Transverse colon (tissue), 4 donors: ENCODE results near the gene PPP1R3A. TPM values are rescaled to one million over a fixed set of nuclear protein-coding genes. Genes with fewer than 3 reads are reported as not detected.

Experiments
- DNase-seq: peaks from one replicate; pipeline ENCODE4 v3.0.0-alpha.2; 2019
- H3K27ac ChIP-seq, 4 donors: fragments of 200-600 bp; sonication (generic); 2 replicates each; pipeline ENCODE4 v1.5.1; 2016 to 2018; ENCODE audit warnings: inconsistent platforms in 4 of 4
- H3K27me3 ChIP-seq: fragments of 200-600 bp; sonication (generic); 2 replicates; pipeline ENCODE4 v1.5.1; 2017; ENCODE audit warnings: inconsistent platforms
- H3K36me3 ChIP-seq, 4 donors: fragments of 200-600 bp; sonication (generic); 2 replicates each; pipeline ENCODE4 v1.5.1; 2017 to 2019; ENCODE audit warnings: inconsistent platforms in 4 of 4
- H3K4me1 ChIP-seq, 4 donors: fragments of 200-600 bp; sonication (generic); 2 replicates each; pipeline ENCODE4 v1.5.1; 2017 to 2020; ENCODE audit warnings: inconsistent platforms in 4 of 4
- H3K4me3 ChIP-seq, 4 donors: fragments of 200-600 bp; sonication (generic); 1 replicate in 1 of 4; 2 replicates in 3 of 4; pipeline versions ENCODE4 v1.5.1 to v1.6.1; 2017 to 2019; ENCODE audit warnings: inconsistent platforms in 4 of 4
- H3K9me3 ChIP-seq, 2 donors: fragments of 200-600 bp; sonication (generic); 2 replicates each; pipeline ENCODE4 v1.5.1; 2017 to 2019; ENCODE audit warnings: inconsistent platforms in 2 of 2
- EP300 ChIP-seq: sonication (generic); formaldehyde crosslinking; IDR thresholded peaks from one replicate; pipeline ENCODE4 v1.6.1; 2017; ENCODE audit warnings: antibody characterized with exemption, low read depth
- POLR2A ChIP-seq: fragments of 450-650 bp; IDR thresholded peaks from one replicate; pipeline ENCODE4 v1.6.1; 2016; ENCODE audit warnings: antibody characterized with exemption, mild to moderate bottlenecking, moderate library complexity
- POLR2AphosphoS5 ChIP-seq, 3 donors: sonication (generic); formaldehyde crosslinking; IDR thresholded peaks; one replicate each; pipeline ENCODE4 v1.6.1; 2016; ENCODE audit warnings: antibody characterized with exemption in 3 of 3
- WGBS, 2 donors: methylation state at CpG; one replicate each; pipeline ENCODE4 v1.1.5; 2018; ENCODE audit warnings: low coverage in 1 of 2; 5-methylcytosine and 5-hydroxymethylcytosine counted together
- in situ Hi-C, 4 donors: fragments of 200-750 bp; cut with MboI; loops; one replicate each; pipeline versions ENCODE4 v1.15.0 to v1.15.1; 2017; ENCODE audit warnings: low sequenced_read_pairs in 3 of 4, low pct_ligation_motif_present in 1 of 4, low pct_unique_long_range_greater_than_20kb in 1 of 4
- intact Hi-C: fragments of 100-400 bp; cut with DNase I; formaldehyde crosslinking; loops from one replicate; pipeline ENCODE4 v1.15.1; 2023; ENCODE audit warnings: low total_unique reads
- total RNA-seq, 4 donors: library from RNA; depleted of rRNA; stranded (reverse); fragments of >200 nt; gene quantifications; one replicate each; pipeline ENCODE4 v1.1.0, GENCODE V29; 2016
- TF ChIP-seq, protein P1 (sequence below), 5 experiments: fragments of 200-600 bp in 3 of 5; fragments of 450-650 bp in 2 of 5; sonication (generic) in 3 of 5; IDR thresholded peaks; 1 replicate in 2 of 5; 2 replicates in 3 of 5; pipeline ENCODE4 v1.5.1; 2016 to 2017; ENCODE audit warnings: antibody characterized with exemption in 5 of 5, inconsistent platforms in 3 of 5, mild to moderate bottlenecking in 2 of 5, moderate library complexity in 1 of 5

PPP1R3A gene
- total RNA-seq, 4 donors from 2014 or later: not detected

DNA sequence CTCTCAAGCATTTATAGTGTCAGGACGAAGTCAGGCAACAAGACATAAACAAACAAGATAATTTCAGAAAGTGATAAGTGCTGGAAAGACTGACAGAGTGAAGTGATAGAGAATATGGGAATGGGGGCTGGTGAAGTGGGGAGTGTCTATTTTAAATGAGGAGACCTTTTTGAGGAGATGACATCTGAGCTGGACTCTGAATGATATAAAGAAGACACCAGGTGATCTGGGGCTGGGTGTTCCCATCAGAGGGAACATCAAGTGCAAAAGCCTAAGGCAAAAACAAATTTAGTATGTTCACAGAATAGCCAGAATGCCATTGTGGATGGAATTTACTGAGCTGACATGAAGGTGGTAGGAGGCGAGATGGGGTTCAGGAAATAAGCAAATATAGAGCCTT, 83.4 kb downstream of the PPP1R3A start:
- DNase-seq: no peak
- TF ChIP-seq POLR2AphosphoS5 (IDR thresholded peaks at IDR 0.05) (no peak), POLR2A (no peak), EP300 (no peak)
- TF ChIP-seq, protein P1, sequence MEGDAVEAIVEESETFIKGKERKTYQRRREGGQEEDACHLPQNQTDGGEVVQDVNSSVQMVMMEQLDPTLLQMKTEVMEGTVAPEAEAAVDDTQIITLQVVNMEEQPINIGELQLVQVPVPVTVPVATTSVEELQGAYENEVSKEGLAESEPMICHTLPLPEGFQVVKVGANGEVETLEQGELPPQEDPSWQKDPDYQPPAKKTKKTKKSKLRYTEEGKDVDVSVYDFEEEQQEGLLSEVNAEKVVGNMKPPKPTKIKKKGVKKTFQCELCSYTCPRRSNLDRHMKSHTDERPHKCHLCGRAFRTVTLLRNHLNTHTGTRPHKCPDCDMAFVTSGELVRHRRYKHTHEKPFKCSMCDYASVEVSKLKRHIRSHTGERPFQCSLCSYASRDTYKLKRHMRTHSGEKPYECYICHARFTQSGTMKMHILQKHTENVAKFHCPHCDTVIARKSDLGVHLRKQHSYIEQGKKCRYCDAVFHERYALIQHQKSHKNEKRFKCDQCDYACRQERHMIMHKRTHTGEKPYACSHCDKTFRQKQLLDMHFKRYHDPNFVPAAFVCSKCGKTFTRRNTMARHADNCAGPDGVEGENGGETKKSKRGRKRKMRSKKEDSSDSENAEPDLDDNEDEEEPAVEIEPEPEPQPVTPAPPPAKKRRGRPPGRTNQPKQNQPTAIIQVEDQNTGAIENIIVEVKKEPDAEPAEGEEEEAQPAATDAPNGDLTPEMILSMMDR (IDR thresholded peaks at IDR 0.05): no peak
- no peak overlapping the region for H3K4me3 ChIP-seq
- H3K4me1 ChIP-seq: no peaks in the 10 kb centered on the region
- intact Hi-C loops (no loop called here), in situ Hi-C loops (no loop called here)
- 70 to 75% methylated on average over 2 of the region's 2 CpGs for WGBS, 2 donors
- H3K36me3 ChIP-seq: no peaks in the 10 kb centered on the region
- no peaks in the 10 kb centered on the region for H3K9me3 ChIP-seq
- H3K27ac ChIP-seq: no peak overlapping the region
- no peaks in the 10 kb centered on the region for H3K27me3 ChIP-seq

DNA sequence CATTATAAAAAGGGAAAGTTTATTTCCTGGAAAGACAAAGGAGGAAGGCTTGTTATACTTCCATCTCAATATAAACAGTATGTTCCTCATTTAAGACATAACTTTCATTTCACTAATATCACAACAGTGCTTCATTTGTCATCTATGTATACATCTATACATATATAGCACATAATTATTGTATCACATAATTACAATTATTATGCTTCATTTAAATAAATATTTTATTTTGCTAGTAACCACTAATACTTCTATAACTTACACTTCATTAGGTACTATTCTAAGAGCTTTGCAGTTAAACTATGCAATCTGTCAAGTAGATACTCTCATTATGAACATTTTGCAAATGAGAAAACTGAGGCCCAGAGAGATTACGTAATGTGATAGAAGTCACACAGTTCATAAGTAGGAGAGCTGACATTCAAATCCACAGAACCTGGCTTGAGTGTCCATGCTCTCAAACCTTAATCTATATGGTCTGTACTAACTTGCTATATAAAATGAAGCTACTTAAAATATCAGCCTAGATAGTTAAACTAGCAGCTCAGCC, 86.5 kb downstream of the PPP1R3A start:
- 92 to 100% methylated on average over 1 of the region's 1 CpG for WGBS, 2 donors
- Histone ChIP-seq H3K27ac (no peak overlapping the region), H3K9me3 (no peaks in the 10 kb centered on the region), H3K4me1 (no peaks in the 10 kb centered on the region), H3K4me3 (no peak overlapping the region), H3K27me3 (no peaks in the 10 kb centered on the region), H3K36me3 (no peaks in the 10 kb centered on the region)
- no peak for DNase-seq
- in situ Hi-C loops (no loop called here), intact Hi-C loops (no loop called here)
- TF ChIP-seq EP300: no peak
- no peak for TF ChIP-seq POLR2AphosphoS5 (IDR thresholded peaks at IDR 0.05)
- TF ChIP-seq POLR2A: no peak
- TF ChIP-seq, protein P1 (IDR thresholded peaks at IDR 0.05): no peak

DNA sequence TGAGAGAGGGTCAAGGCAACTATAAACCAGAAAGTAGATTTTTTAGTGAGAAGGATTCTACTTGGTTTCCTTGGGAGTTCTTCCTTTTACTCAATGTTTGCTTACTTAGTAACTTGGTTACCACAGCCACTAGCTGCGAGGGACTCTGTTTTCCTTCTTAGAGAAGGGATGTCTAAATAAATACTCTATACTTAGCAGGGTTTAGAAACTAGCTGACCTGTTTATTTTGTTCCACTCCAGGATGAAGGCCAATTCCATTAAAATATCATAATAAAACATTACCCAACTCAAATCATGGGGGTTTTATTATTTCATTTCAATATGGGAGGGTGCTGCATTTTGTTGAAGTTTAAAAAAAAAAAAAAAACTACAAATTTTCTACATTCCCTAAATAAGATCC, 87.3 kb downstream of the PPP1R3A start:
- no peaks in the 10 kb centered on the region for H3K9me3 ChIP-seq
- no peaks in the 10 kb centered on the region for H3K4me1 ChIP-seq
- WGBS, 2 donors: 0 to 11% methylated on average over 1 of the region's 1 CpG
- TF ChIP-seq, protein P1 (IDR thresholded peaks at IDR 0.05): no peak
- peak in 2 of 3 donors; percentile 28 to 42 for TF ChIP-seq POLR2AphosphoS5 (IDR thresholded peaks at IDR 0.05)
- peak overlapping the region in 2 of 4 donors; percentile 9 to 58 for H3K27ac ChIP-seq
- no peak for DNase-seq
- in situ Hi-C loops (no loop called here), intact Hi-C loops (no loop called here)
- no peaks in the 10 kb centered on the region for H3K36me3 ChIP-seq
- no peaks in the 10 kb centered on the region for H3K27me3 ChIP-seq
- no peak overlapping the region for H3K4me3 ChIP-seq

DNA sequence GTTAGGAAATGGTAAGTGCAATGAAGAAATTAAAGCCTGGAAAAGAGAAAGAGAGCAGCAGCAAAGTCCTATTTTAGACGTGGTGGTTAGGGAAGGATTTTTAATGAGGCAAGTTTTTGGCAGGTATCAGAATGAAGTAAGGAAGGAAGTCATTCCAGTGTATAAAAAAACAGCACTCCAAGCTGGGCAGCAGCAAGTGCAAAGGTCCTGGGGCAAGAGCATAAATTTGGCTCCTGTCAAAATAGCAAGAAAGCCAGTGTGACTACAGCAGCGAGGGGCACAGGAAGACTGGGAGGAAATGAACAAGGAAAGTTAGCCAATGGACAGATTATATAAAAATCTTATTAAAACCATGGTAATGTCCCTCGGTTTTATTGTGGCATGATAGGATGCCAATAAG, 90.2 kb downstream of the PPP1R3A start:
- no peaks in the 10 kb centered on the region for H3K4me1 ChIP-seq
- intact Hi-C loops: no loop called here
- no peaks in the 10 kb centered on the region for H3K9me3 ChIP-seq
- no peak for DNase-seq
- H3K4me3 ChIP-seq: no peak overlapping the region
- H3K36me3 ChIP-seq: no peaks in the 10 kb centered on the region
- TF ChIP-seq POLR2AphosphoS5 (IDR thresholded peaks at IDR 0.05): no peak
- TF ChIP-seq POLR2A: no peak
- TF ChIP-seq EP300: no peak
- TF ChIP-seq, protein P1 (IDR thresholded peaks at IDR 0.05): no peak
- no peak overlapping the region for H3K27ac ChIP-seq
- in situ Hi-C loops: no loop called here
- no peaks in the 10 kb centered on the region for H3K27me3 ChIP-seq
- 31 to 46% methylated on average over 2 to 3 of the region's 3 CpGs for WGBS, 2 donors
